Measurements from ENCODE around the gene AARS1. TPM values are rescaled to one million over a fixed set of nuclear protein-coding genes. Genes with fewer than 3 reads are reported as not detected.

Gene AARS1
- total and polyA plus RNA-seq, 2 of the 8 experiments (the other 6 are each of a cell fraction or from before 2014, with no cell fraction given): 130 to 235 TPM

- H4K91ac ChIP-seq (replicated peaks; ENCODE audit: insufficient read length, low read length): peak within 1 kb of the TSS; percentile 95
- H2BK12ac ChIP-seq (ENCODE audit: low read depth, low read length): no peak within 1 kb of the TSS
- H3K4me2 ChIP-seq (ENCODE audit: insufficient read depth in 1 of 2, low read depth in 2 of 2, low read length in 2 of 2): peak within 1 kb of the TSS; percentile 48 to 70
- peak within 1 kb of the TSS; percentile 95 for H4K8ac ChIP-seq (ENCODE audit: extremely low read depth, insufficient read depth, low read length)
- peak within 1 kb of the TSS; percentile 65 to 96 (median 94) for H3K9ac ChIP-seq (replicated peaks in 1 of 4; ENCODE audit: extremely low read depth in 1 of 4, low read depth in 3 of 4, low read length in 3 of 4)
- H3K79me2 ChIP-seq (ENCODE audit: control insufficient read depth in 1 of 2, insufficient read depth in 2 of 2, low read length in 2 of 2): peaks cover 0 to 20% of the 10 kb centered on the region in 2 experiments; a peak in 2 of 4 replicates
- H3K4me3 ChIP-seq (ENCODE audit: extremely low read depth in 1 of 4, insufficient read depth in 2 of 4, low read depth in 3 of 4, low read length in 4 of 4): peak within 1 kb of the TSS; percentile 66 to 87 (median 81)
- H2AFZ ChIP-seq (ENCODE audit: low read length): no peak within 1 kb of the TSS
- peaks cover 4 to 17% of the 10 kb centered on the region in 2 experiments for H4K20me1 ChIP-seq (replicated peaks in 1 of 2; ENCODE audit: control insufficient read depth in 1 of 2, insufficient read depth in 2 of 2, low read length in 2 of 2)
- FAIRE-seq: no peak
- H3K23ac ChIP-seq (ENCODE audit: insufficient read length): no peak within 1 kb of the TSS
- H3K27me3 ChIP-seq (replicated peaks in 1 of 4; ENCODE audit: control insufficient read depth in 3 of 4, extremely low read depth in 1 of 4, insufficient read depth in 3 of 4, low read length in 3 of 4): no peaks in the 10 kb centered on the region
- peak; percentile 82 to 94 for DNase-seq (ENCODE audit: low read depth in 1 of 2, low spot score in 2 of 2)
- H2BK15ac ChIP-seq (ENCODE audit: low read length): no peak within 1 kb of the TSS
- H4K5ac ChIP-seq (ENCODE audit: insufficient read length, low read depth, low read length): peak within 1 kb of the TSS; percentile 88
- H3K4ac ChIP-seq (replicated peaks; ENCODE audit: insufficient read length, low read depth, low read length): no peak within 1 kb of the TSS
- peak within 1 kb of the TSS; percentile 46 for H3K56ac ChIP-seq (replicated peaks; ENCODE audit: insufficient read length, low read depth, low read length)
- ChIA-PET POLR2A (ENCODE audit: partially characterized antibody) (interaction anchor here (0.6 to 6.8 kb wide), 19 partner anchors 8 to 326 kb away, joined by 3 to 48 read pairs (median 5); partner anchors contain the start of genes AARS1, COG4, DDX19B and SF3B3), CTCF (ENCODE audit: partially characterized antibody) (interaction anchor here (0.5 to 8.3 kb wide), 24 partner anchors 8 to 517 kb away, joined by 3 to 67 read pairs (median 4); partner anchors contain the start of genes DDX19B and PDPR)
- H3K9me3 ChIP-seq (ENCODE audit: insufficient read depth in 2 of 2, low read depth in 1 of 2, low read length in 1 of 2): no peaks in the 10 kb centered on the region
- no peak within 1 kb of the TSS for H2BK20ac ChIP-seq (ENCODE audit: low read length)
- 4% methylated on average over 48 of the region's 65 CpGs; no CpG with 5 or more reads in 1 of the 2 experiments for WGBS, 2 experiments (ENCODE audit: extremely low coverage in 1 of 2, insufficient coverage in 1 of 2, insufficient read length in 1 of 2, insufficient replicate concordance in 2 of 2, low coverage in 1 of 2, low lambda C conversion rate in 2 of 2, missing lambda C conversion rate in 1 of 2)
- H3K79me1 ChIP-seq (ENCODE audit: low read depth, low read length): 0 out of 2 replicates have a peak, but pooled peaks cover 2% of the 10 kb centered on the region
- H2BK5ac ChIP-seq (ENCODE audit: low read depth, low read length): peak within 1 kb of the TSS; percentile 85
- H3K18ac ChIP-seq (ENCODE audit: extremely low read depth, low read length): peak within 1 kb of the TSS; percentile 60; the same call in 1 of the 2 replicates
- H3K14ac ChIP-seq (ENCODE audit: insufficient read length): no peak within 1 kb of the TSS
- H3K4me1 ChIP-seq (replicated peaks in 1 of 4; ENCODE audit: control insufficient read depth in 3 of 4, insufficient read depth in 4 of 4, low read length in 3 of 4): no peaks in the 10 kb centered on the region; a peak in 1 of 7 replicates
- H2BK120ac ChIP-seq (replicated peaks; ENCODE audit: low read depth, low read length): no peak within 1 kb of the TSS
- peaks cover 28 to 48% (median 45%) of the 10 kb centered on the region in 4 experiments for H3K36me3 ChIP-seq (ENCODE audit: control insufficient read depth in 2 of 4, insufficient read depth in 4 of 4, low read length in 3 of 4)
- H2AK5ac ChIP-seq (ENCODE audit: low read depth, low read length): no peak within 1 kb of the TSS
- peaks cover 3% of the 10 kb centered on the region; the same call in 1 of the 2 replicates for H3K23me2 ChIP-seq (ENCODE audit: low read depth, low read length)
- peak within 1 kb of the TSS; percentile 93 for H3K27ac ChIP-seq (ENCODE audit: low read depth, low read length)
- TF ChIP-seq TBP (IDR thresholded peaks at IDR 0.05; ENCODE audit: low read depth, low read length): peak; percentile 86
- TF ChIP-seq BACH1 (IDR thresholded peaks at IDR 0.05; ENCODE audit: low read length): no peak
- TF ChIP-seq PHF8 (conservative IDR thresholded peaks at IDR 0.05; ENCODE audit: low read depth, low read length): peak; percentile 88
- TF ChIP-seq RAD21 (IDR thresholded peaks at IDR 0.05 in 1 of 2, conservative IDR thresholded peaks at IDR 0.05 in 1 of 2; ENCODE audit: low read depth in 2 of 2, low read length in 2 of 2): no peak
- no peak for TF ChIP-seq SP4 (IDR thresholded peaks at IDR 0.05; ENCODE audit: low read length)
- peak; percentile 57; the same call in 1 of the 2 replicates for TF ChIP-seq EGR1 (IDR thresholded peaks at IDR 0.05; ENCODE audit: borderline replicate concordance, low read depth, low read length)
- TF ChIP-seq TEAD4 (IDR thresholded peaks at IDR 0.05; ENCODE audit: low read depth, low read length): no peak
- peak; percentile 39; the same call in 1 of the 2 replicates for TF ChIP-seq USF2 (IDR thresholded peaks at IDR 0.05; ENCODE audit: low read length)
- no peak for TF ChIP-seq RXRA (IDR thresholded peaks at IDR 0.05; ENCODE audit: insufficient read depth, low read depth, low read length)
- no peak for TF ChIP-seq SIRT6 (IDR thresholded peaks at IDR 0.05; ENCODE audit: low read length)
- TF ChIP-seq CHD2 (IDR thresholded peaks at IDR 0.05; ENCODE audit: low read length): no peak
Observed at GRCh38 chr16:70251629-70252354, 37.5 kb downstream of the AARS1 start, which contains the start of gene EXOSC6. Gene EXOSC6 (minus strand): TSS chr16:70251940. CDS start chr16:70251900, 40 bp downstream.

Measured in H1 (cell line).